NOMO-1 treated with DMSO at 0.1 percent for 48 hours (cell line): ENCODE results near the gene FUNDC2.
A peak's percentile ranks its signal among the peaks of the same experiment; 100 is the strongest.

Source experiments
- DNase-seq: peaks from one replicate; lab custom pipeline; 2025; ENCODE audit not compliant: unreplicated experiment; lab: John Stamatoyannopoulos, UW

Gene FUNDC2

DNA sequence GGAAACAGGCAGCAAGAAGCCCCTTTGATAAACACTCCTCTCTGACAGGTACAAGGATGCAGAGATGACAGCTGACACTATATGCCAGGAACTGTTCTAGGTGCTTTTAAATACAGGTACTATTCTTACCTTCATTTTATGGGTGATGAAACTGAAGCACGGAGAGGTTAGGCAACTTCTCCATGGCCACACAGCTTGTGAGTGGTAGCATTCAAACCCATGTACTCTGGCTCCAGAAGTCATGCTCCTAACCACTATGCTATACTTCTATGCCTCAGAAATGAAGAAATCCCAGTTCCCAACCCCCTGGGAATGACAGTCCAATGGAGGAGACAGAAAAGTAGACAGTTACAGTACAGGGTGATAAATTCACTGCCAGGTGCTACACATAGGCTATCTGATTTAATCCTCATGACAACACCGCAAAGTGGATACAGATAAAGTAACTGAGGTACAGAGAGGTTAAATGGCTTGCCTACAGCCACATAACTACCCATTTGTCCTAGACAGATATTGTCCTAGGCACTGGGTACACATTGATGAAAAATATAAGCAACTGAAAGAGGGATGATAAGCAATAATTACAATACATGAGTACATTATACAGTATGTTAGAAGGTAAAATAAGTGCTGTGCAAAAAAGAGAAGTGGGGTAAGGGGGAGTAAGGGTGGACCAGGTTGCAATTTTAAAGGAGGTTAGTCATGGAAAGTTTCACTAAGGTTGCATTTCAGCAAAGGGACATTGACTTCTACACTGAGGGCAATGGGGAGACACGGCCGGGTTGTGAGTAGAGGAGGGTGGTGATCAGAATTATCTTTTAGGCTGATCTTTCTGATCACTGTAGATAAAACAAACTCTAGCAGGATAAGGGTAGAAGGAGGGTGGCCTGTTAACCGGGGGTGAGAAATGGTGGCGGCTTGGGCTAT, 2.5 kb upstream of the FUNDC2 start:
- DNase-seq: peak; percentile 24

DNA sequence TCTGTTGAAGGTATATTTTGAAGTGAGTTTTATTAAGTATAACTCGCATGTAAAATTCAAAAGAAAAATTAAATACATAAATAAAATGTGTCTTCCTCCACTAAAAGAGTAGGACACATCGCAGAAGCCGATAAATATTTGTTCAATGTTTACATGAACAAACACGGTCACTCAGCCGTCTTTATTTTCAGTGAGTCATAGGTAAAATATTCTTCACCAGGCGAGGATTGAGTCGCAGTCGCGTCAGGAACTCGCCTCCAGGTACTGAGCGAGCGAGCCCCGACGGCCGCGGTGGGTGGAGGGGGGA, 271 bp upstream of the FUNDC2 start:
- no peak for DNase-seq

DNA sequence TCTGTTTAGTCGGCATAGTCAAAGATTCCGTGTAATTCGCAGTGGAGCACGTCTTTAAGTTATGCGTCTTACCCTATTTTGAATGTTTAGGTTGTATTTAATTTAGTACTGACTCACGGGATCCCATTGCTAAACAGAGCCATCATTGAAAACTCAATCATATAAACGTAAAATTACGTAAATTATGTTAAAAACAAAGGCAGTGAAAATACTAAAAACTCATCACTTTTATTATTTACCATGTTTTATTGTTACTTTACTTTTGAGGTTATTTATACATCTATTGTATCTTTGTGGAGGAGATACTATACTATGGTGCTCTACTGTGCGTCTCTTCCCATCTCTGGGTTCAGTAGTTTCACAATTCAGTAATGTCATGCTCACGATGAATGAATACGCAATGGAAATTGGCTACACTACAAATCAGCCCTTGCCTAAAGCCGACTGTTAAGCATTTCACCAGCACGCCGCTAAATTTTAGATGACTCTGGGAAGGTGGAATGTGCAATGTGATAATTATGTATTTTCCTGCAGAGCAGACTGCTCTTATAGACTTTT, 944 bp downstream of the FUNDC2 start:
- peak; percentile 58 for DNase-seq

DNA sequence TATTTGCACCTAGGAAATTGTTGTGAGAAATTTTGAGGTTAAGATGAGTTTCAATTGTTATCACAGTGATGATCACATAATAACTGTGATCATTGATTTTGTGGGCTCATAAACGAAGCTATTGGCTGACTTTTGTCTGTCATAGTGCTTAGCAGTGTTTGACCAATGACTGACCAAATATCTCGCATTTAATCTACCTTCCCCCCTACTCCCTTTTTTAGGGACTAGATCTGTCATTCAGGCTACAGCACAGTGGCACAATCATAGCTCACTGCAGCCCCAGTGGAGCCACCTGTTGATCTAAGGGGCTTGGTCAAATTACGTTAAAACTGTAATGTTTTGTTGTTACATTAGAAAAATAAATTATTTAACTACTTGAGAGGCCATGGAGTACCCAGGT, 1.5 kb downstream of the FUNDC2 start:
- no peak for DNase-seq

DNA sequence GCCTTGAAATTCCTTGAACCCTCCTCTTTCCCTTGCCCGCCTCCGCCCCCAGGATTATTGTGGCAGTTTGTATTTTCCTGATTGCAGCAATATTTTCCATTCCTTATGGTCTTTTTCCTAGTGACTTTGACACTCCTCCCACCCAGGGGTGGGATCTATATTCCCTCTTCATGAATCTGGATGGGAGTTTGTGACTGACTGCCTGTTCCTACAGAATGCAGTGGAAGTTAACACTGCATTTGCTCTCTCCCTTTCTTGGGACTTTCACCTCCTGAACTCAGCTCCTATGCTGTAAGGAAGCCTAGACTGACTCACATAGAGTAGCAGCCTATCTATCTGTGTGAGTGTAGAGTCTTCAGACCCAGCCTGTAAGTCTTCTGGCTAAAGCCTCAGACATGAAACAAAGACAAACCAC, 2.2 kb downstream of the FUNDC2 start:
- no peak for DNase-seq

DNA sequence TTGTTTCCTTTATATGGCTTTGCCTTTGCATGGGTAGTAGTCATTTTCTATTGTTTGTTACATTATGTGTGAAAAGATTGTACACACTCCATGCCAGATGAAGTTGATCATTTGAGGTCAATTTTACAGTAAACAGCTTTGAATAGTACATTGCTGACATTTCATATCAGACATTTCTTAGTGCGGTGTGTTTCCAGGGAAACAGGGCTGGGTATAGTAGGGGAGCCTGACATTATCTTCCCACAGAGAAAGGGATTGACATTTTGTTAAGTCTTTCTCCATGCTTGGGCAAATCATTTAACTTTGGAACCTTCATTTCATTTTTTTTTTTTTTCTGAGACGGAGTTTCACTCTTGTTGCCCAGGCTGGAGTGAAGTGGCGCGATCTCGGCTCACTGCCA, 5.0 kb downstream of the FUNDC2 start:
- no peak for DNase-seq

DNA sequence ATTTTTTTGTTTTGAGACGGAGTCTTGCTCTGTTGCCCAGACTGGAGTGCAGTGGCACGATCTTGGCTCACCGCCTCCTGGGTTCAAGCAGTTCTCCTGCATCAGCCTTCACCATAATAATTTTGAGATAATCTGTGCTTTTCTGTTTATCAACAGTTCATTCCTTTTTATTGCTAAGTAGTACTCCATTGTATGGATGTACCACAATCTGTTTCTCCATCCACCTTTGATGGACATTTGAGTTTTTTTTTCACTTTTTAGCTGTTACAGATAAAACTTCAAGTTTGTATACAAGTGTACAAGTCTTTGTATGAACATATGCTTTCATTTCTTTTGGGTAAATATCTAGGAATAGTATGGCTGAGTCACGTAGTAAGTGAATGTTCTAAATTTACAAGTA, 9.0 kb downstream of the FUNDC2 start:
- DNase-seq: no peak

DNA sequence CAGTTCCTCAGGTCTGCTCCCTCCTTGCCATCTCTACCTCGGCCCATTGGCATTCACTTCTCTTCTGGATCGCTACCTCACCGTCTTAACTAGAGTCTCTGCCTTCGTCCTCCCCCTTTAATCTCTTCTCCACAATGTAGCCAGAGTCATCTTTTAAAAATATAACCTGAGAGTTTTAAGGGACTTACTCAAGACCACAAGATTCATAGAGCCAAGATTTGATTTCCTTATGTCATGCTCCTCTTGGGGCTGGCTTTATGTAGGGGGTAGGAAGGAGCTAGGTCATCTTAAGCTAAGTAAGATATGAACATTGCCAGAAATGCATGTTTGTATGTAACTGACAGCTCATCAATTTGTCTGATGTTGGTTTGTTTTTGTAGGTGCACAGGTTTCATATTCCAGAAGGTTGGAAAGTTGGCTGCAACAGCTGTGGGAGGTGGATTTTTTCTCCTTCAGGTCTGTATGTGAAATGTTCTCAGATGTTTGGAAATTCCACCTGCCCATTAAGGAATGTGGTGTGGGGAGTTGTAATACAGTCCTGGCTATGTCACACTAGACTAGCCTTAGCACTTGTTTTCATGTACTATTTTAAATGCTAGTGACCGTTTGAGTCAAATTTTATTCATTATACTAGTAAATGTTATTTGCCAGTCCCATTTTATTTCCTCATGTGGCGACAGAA, 19.6 kb downstream of the FUNDC2 start:
- no peak for DNase-seq

DNA sequence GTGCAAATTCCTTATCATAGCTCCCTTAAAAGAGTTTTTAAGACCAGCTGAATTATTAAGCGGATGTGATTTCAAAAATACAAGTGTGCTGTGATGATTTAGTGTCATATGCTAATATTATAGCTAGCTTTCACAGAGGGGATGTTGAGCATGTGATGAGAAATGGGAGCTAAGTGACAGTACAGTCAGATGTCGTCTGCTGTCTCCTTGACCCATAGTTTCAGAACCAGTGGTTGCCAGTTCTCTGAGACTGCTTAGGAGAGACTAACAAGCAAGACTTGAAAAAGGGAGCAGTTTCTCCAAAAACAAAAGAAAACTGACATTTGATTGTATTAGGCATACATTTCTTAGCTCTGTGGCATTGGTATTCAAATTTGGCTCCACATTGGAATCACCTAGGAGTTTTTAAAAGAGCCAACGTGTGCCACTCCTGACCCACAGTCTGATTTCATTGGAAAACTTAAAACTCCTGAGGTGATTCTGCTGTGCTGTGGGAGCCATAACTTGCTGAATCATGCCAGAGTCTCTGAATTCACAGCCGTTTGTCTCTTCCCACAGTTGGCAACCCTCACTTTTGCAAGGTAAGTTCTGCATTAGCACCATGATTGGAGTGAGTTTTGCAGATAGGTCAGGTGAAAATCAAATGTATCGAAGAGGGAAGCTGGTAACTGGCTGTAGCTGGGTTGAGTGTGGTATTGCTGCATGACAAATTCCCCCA, 20.3 kb downstream of the FUNDC2 start:
- no peak for DNase-seq

DNA sequence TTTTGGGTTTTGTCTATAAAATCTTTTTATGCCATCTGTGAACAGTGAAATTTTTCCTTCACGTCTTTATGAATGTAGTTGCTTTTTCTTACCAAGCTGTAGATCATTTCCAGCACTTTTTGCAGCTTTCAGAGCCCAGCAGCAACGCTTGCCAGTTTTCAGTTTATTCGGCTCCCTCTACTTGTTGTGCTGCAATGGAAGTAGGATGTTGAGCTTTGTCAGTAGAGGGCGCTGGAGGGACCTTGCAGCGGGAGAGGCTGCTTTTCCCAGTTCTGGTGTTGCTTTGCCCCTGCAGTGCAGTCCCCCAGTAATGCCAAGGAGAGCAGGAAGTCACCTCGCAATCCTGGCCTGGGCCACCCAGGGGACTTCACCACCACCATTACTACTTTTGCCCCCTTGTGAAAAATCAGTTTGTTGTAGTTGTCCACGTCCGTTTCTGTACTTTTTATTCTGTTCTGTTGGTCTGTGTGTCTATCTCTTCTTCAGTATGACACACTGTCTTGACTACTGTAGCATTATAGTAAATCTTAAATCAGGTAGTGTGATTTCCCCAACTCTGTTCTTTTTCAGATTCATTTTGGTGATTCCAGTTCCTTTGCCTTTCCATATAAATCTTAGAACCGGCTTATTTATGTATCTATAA, 22.5 kb downstream of the FUNDC2 start:
- DNase-seq: peak; percentile 27

DNA sequence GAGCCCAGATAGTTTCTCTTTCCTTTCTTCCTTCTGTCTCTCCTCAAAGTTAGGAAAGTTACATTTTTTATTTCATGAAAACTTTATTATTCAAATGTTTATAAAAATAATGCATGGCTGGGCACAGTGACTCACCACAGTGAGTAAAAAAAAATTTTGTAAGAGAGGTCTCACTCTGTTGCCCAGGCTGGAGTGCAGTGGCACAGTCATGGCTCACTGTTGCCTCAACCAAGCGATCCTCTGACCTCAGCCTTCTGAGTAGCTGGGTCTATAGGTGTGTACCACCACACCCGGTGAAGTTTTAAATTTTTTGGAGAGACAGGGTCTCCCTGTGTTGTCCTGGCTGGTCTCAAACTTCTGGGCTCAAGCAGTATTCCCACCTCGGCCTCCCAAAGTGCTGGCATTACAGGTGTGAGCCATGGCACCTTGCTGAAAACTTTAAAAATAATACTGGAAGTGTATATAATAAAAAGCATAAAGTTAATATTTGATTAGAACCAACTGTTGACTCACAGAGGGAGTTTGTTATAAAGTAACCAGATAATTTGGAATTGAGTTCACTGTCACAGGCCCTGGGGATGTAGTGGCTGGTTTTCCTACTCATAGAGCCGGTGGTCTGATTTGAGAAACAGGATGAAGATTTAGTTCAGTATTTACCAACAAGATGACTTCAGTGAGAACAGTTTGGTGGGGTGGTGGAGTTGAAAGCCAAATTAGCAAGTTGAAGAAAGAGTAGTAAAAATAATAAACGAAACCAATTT, 26.3 kb downstream of the FUNDC2 start:
- DNase-seq: no peak

DNA sequence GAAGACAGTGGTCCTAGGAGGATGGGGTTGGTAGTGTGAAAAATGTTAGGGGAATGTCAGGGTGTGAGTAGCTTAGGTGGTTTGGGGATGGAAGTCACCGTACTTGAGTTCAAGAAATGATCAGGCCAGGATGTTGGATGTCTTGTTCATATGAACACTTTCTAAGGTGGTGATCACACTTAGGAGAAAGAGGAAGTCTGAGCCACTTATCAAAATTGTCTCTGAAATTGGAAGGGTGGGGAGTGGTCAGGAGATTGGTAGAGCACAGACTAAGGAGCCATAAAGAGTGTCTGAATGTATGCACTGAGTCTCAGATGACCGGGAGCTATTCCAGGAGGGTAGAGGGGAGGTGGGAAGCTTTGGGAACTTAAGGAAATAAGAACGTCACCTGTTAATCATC, 27.0 kb downstream of the FUNDC2 start:
- no peak for DNase-seq

DNA sequence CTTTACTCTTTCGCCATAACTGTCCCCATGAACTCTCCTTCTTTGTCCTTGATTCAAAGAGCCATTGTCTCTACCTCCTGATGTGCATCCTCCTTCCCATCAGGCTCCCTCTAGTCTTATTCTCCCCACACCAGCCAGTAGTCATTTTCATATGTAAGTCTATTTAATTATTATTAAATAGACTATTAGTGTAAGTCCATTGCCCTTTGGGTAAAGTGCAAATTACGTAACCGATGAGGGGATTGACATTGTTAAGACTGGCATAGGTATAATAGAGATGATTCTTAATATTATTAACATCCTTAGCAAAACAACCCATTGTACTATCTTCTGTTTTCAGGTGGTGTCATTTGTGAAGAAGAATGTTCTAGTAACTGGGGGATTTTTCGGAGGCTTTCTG, 27.6 kb downstream of the FUNDC2 start:
- no peak for DNase-seq

DNA sequence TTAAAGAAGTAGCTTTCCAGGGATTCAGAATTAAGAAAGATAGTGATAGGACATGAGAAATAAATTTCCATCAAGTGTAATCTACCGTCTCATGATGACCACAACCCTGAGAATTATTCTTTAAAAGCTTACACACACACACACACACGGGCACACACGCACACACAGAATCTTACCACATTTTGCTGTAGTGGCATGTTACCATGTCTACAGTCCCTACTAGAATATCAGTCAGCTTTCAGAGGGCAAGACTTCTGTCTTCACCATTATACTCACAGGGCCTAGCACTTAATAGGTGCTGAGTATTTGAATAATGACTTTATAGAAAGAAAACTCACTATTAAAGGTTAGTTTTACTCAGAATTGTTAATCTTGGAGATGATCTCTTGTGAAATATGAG, 28.9 kb downstream of the FUNDC2 start:
- no peak for DNase-seq

DNA sequence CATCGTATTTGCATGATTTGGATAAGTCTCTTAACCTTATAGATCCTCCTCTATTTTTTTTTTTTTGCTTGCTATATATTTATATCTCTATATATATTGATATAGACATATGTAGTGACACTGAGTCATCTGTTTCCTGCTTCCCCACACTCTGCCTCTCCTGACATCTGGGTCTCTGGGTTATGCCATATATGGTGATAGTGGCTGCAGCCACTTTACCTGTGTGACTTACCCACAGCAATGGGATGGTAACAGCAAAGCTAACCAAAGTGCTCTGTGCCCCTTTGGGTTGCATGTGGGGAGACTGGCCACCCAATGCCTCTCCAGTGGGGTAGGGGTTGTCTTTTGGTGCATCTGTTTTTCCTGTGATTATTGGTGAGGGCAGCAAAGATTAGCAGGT, 29.8 kb downstream of the FUNDC2 start:
- DNase-seq: no peak

DNA sequence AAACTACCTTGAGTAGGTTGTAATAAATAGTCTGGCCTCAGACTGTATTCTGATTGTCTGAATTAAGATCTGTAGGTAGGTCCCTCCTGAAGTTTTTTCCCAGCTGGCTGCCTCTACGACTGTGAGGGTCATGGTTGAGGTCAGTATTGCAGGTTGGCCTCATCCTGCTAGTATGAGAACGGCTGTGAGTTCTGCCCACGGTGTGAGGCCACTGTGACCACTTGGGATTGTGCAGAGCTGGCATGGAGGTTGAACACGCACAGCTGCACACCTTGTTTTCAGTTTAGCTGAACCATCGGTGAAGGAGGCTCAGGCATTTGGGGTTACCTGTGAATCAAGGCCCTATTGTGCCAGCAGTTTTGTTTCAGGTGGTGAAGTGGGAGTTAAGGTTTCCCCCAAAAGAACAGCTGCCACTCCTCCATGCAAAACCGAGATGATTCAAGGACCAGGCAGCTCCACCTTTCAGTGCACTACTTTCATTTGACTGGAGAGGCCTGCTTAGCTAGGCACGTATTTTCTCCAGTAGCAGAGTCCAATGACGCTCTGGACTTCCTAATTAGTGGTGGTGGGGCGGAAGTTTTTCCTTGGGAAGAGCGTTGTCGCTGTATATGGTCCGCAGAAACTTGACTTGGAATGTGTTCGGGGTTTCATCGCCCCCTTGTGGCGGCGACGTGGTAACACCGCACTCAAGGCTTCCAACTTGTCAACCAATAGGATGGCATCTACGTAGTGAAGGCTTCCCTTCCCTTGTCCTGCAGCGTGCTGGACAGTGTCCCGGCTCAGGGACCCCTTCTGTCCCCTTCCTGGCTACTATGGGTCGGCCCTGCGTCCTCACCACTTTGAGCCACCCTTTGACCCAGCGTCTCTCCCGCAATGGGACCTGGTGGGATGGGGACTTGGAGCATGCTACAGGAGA, 30.5 kb downstream of the FUNDC2 start:
- DNase-seq: peak; percentile 17

DNA sequence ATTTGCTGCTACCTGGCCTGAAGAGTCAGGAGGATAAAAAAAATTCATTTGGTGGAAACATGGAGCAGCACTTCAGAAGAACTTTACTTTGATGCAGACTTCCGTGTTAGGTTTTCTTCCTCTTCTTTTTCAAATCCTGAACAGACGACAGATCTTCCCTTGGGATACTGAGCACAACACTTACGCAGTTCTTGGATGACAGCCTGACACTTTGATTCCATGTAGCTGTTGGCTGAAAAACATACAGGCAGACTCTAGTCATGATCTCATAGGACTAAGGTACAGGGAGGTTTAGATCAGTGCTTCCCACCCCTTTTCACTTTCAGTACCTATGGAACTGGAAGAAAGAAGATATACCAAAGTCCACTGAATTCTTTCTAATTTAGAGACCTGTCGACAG, 35.1 kb downstream of the FUNDC2 start:
- DNase-seq: no peak

DNA sequence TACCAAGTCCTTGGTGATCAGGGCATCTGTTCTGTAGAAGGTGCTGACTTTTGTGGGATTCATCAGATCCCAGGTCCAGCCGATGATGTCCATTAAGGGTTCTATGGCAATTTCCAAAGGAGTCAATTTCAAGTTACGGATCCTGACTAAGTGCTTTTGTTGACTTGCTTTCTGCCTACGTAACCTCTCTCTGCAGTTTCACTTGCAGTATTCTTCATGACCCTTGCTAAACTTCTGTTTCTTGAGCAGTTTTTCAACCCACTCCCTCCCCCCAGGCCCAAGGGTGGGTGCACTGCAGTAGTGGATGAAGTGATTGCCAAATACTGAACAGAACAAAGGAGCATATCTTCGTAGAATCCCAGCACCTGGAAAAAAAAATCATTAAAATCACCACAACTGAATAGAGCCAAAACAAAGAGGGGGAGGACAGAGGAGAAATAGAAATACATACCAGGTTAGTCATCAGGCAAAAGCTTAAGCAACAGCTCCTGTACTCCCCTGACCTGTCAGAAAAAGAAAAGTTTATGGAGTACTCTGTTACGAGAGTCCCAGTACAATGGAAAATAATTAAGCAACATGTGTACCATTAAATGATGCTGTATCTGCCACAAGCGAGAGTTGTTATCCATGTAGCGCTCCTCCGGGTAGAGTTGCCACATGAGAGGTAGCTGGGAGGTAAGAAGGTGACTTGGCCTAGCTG, 38.5 kb downstream of the FUNDC2 start:
- DNase-seq: no peak

DNA sequence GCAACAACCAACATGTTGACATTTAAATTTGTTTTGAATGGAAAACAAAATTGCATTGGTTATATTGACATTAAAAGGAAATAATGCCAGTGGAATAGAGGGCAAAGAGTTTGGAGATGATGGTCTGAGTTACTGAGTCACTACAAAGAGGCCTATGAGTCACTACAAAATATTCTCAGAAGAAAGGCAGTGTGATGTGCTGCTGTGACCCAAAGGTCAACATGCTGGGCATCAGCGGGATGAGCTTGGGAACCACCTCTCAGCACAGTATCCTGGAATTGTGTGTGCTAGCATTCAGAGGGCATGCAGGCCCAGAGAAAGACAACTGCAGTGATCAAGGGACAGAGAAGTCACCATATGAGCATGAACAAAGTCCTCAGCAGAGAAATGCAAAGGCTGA, 41.5 kb downstream of the FUNDC2 start:
- DNase-seq: no peak
